K562 (cell line): ENCODE measurements around the gene OR4D9. TPM values are rescaled to one million over a fixed set of nuclear protein-coding genes. Genes with fewer than 3 reads are reported as not detected.

Source experiments
- CREBBP ChIP-seq: IDR thresholded peaks from one replicate; pipeline ENCODE4 v1.6.1; 2012; ENCODE audit warnings: low read depth, mild to moderate bottlenecking, control low read depth, inconsistent platforms, low read length
- HLTF ChIP-seq: fragments of 450-650 bp; IDR thresholded peaks from 2 replicates; pipeline ENCODE4 v1.6.1; 2016
- MAFF ChIP-seq: IDR thresholded peaks from 2 replicates; pipeline ENCODE4 v1.6.1; 2012; ENCODE audit warnings: low read length, improper control_type of control experiment
- MCM7 ChIP-seq, 2 experiments: fragments of 450-650 bp; IDR thresholded peaks; 2 replicates each; pipeline ENCODE4 v1.6.1; 2016 to 2018
- ZFP1 ChIP-seq: fragments of 450-650 bp; formaldehyde crosslinking; IDR thresholded peaks from 2 replicates; pipeline ENCODE4 v1.4.0; 2020; ENCODE audit warnings: mild to moderate bottlenecking, mixed read lengths
- ZFP36 ChIP-seq: fragments of 150-350 bp; IDR thresholded peaks from 2 replicates; pipeline ENCODE4 v1.6.1; 2018; ENCODE audit warnings: low read length, low read depth; ENCODE audit not compliant: partially characterized antibody
- polyA plus RNA-seq, 8 experiments: library from polyadenylated mRNA; depleted of rRNA in 4 of 8; stranded (reverse) in 5 of 8; unstranded in 3 of 8; fragments of >200 nt; fragmentation: Nextera tagmentation in 2 of 8; fragmentation: Illumina TruSeq in 1 of 8; extraction: Ambion mirVana in 2 of 8; extraction: Trizol in 1 of 8; gene quantifications; 2 replicates each; pipeline versions ENCODE4 v1.2.1 to v1.2.3, GENCODE V29; 2011 to 2014; ENCODE audit warnings: inconsistent platforms in 1 of 8, missing spikeins in 1 of 8
- total RNA-seq, 7 experiments: library from RNA; depleted of rRNA in 6 of 7; stranded (reverse); fragments of >200 nt in 6 of 7; fragmentation: Illumina TruSeq in 2 of 7; extraction: Trizol in 2 of 7; gene quantifications; 2 replicates each; pipeline versions ENCODE4 v1.2.1 to v1.2.3, GENCODE V29; 2011 to 2021; ENCODE audit warnings: low replicate concordance in 1 of 7
- TF ChIP-seq, protein P1 (sequence below): fragments of 450-650 bp; IDR thresholded peaks from 2 replicates; pipeline ENCODE4 v1.6.1; 2016; ENCODE audit warnings: mild to moderate bottlenecking
- TF ChIP-seq, protein P2 (sequence below): fragments of 250-450 bp; sonication (Bioruptor Pico); IDR thresholded peaks from 2 replicates; pipeline ENCODE4 v1.5.1; 2021; ENCODE audit warnings: mild to moderate bottlenecking
- TF ChIP-seq, protein P3 (sequence below): fragments of 250-450 bp; sonication (Bioruptor Pico); IDR thresholded peaks from 2 replicates; pipeline ENCODE4 v1.4.0; 2020
- TF ChIP-seq, protein P4 (sequence below), 3 experiments: IDR thresholded peaks in 2 of 3; conservative IDR thresholded peaks in 1 of 3; 2 replicates each; pipeline ENCODE4 v1.5.1; 2011 to 2012; ENCODE audit warnings: low read length in 3 of 3, mild to moderate bottlenecking in 3 of 3, control low read depth in 2 of 3, improper control_type of control experiment in 1 of 3, inconsistent platforms in 1 of 3, low read depth in 1 of 3, mixed read lengths in 1 of 3, moderate library complexity in 1 of 3; ENCODE audit not compliant: insufficient read depth in 2 of 3
- TF ChIP-seq, protein P5 (sequence below): sonication (generic); formaldehyde crosslinking; IDR thresholded peaks from 2 replicates; pipeline ENCODE4 v1.8.0; 2023; ENCODE audit warnings: missing genetic modification reagents, mild to moderate bottlenecking, borderline replicate concordance

OR4D9 gene
- total and polyA plus RNA-seq, 9 of the 15 experiments (the other 6 are each of a cell fraction or from before 2014, with no cell fraction given), result not detected

DNA sequence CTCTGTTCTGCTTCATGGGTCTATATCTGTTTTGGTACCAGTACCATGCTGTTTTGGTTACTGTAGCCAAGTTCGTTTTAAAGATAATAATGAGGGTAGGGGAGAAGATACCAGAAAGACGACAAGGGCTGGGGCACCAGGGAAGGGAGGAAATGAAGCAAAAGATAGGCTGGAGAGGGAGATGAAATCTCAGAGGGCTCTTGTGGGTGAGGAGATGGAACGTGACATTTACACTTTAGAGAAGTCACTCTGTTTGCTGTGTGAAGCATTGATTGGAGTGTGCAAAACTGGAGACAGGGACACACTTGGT lies 33.5 kb downstream of the OR4D9 start (continued):
- TF ChIP-seq, protein P1, sequence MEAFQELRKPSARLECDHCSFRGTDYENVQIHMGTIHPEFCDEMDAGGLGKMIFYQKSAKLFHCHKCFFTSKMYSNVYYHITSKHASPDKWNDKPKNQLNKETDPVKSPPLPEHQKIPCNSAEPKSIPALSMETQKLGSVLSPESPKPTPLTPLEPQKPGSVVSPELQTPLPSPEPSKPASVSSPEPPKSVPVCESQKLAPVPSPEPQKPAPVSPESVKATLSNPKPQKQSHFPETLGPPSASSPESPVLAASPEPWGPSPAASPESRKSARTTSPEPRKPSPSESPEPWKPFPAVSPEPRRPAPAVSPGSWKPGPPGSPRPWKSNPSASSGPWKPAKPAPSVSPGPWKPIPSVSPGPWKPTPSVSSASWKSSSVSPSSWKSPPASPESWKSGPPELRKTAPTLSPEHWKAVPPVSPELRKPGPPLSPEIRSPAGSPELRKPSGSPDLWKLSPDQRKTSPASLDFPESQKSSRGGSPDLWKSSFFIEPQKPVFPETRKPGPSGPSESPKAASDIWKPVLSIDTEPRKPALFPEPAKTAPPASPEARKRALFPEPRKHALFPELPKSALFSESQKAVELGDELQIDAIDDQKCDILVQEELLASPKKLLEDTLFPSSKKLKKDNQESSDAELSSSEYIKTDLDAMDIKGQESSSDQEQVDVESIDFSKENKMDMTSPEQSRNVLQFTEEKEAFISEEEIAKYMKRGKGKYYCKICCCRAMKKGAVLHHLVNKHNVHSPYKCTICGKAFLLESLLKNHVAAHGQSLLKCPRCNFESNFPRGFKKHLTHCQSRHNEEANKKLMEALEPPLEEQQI, result peak; percentile 8; the same call in 1 of the 2 replicates
- no peak for TF ChIP-seq ZFP1 (CRISPR knock-in tag)
- TF ChIP-seq, protein P2, sequence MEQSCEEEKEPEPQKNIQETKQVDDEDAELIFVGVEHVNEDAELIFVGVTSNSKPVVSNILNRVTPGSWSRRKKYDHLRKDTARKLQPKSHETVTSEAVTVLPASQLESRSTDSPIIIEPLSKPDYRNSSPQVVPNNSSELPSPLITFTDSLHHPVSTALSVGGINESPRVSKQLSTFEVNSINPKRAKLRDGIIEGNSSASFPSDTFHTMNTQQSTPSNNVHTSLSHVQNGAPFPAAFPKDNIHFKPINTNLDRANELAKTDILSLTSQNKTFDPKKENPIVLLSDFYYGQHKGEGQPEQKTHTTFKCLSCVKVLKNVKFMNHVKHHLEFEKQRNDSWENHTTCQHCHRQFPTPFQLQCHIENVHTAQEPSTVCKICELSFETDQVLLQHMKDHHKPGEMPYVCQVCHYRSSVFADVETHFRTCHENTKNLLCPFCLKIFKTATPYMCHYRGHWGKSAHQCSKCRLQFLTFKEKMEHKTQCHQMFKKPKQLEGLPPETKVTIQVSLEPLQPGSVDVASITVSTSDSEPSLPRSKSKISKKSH (CRISPR knock-in tag), result no peak
- TF ChIP-seq MCM7 (IDR thresholded peaks at IDR 0.05), result no peak
- no peak for TF ChIP-seq ZFP36
- TF ChIP-seq, protein P3, sequence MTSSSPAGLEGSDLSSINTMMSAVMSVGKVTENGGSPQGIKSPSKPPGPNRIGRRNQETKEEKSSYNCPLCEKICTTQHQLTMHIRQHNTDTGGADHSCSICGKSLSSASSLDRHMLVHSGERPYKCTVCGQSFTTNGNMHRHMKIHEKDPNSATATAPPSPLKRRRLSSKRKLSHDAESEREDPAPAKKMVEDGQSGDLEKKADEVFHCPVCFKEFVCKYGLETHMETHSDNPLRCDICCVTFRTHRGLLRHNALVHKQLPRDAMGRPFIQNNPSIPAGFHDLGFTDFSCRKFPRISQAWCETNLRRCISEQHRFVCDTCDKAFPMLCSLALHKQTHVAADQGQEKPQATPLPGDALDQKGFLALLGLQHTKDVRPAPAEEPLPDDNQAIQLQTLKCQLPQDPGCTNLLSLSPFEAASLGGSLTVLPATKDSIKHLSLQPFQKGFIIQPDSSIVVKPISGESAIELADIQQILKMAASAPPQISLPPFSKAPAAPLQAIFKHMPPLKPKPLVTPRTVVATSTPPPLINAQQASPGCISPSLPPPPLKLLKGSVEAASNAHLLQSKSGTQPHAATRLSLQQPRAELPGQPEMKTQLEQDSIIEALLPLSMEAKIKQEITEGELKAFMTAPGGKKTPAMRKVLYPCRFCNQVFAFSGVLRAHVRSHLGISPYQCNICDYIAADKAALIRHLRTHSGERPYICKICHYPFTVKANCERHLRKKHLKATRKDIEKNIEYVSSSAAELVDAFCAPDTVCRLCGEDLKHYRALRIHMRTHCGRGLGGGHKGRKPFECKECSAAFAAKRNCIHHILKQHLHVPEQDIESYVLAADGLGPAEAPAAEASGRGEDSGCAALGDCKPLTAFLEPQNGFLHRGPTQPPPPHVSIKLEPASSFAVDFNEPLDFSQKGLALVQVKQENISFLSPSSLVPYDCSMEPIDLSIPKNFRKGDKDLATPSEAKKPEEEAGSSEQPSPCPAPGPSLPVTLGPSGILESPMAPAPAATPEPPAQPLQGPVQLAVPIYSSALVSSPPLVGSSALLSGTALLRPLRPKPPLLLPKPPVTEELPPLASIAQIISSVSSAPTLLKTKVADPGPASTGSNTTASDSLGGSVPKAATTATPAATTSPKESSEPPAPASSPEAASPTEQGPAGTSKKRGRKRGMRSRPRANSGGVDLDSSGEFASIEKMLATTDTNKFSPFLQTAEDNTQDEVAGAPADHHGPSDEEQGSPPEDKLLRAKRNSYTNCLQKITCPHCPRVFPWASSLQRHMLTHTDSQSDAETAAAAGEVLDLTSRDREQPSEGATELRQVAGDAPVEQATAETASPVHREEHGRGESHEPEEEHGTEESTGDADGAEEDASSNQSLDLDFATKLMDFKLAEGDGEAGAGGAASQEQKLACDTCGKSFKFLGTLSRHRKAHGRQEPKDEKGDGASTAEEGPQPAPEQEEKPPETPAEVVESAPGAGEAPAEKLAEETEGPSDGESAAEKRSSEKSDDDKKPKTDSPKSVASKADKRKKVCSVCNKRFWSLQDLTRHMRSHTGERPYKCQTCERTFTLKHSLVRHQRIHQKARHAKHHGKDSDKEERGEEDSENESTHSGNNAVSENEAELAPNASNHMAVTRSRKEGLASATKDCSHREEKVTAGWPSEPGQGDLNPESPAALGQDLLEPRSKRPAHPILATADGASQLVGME, result no peak
- TF ChIP-seq, protein P4, sequence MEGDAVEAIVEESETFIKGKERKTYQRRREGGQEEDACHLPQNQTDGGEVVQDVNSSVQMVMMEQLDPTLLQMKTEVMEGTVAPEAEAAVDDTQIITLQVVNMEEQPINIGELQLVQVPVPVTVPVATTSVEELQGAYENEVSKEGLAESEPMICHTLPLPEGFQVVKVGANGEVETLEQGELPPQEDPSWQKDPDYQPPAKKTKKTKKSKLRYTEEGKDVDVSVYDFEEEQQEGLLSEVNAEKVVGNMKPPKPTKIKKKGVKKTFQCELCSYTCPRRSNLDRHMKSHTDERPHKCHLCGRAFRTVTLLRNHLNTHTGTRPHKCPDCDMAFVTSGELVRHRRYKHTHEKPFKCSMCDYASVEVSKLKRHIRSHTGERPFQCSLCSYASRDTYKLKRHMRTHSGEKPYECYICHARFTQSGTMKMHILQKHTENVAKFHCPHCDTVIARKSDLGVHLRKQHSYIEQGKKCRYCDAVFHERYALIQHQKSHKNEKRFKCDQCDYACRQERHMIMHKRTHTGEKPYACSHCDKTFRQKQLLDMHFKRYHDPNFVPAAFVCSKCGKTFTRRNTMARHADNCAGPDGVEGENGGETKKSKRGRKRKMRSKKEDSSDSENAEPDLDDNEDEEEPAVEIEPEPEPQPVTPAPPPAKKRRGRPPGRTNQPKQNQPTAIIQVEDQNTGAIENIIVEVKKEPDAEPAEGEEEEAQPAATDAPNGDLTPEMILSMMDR (IDR thresholded peaks at IDR 0.05 in 2 of 3, conservative IDR thresholded peaks at IDR 0.05 in 1 of 3; ENCODE audit: insufficient read depth in 2 of 3, low read depth in 1 of 3, low read length in 3 of 3), result no peak
- TF ChIP-seq HLTF, result 0 out of 2 replicates have a peak, but pooled peaks have one; percentile 79
- TF ChIP-seq CREBBP, result no peak
- TF ChIP-seq MAFF, result no peak
- TF ChIP-seq, protein P5, sequence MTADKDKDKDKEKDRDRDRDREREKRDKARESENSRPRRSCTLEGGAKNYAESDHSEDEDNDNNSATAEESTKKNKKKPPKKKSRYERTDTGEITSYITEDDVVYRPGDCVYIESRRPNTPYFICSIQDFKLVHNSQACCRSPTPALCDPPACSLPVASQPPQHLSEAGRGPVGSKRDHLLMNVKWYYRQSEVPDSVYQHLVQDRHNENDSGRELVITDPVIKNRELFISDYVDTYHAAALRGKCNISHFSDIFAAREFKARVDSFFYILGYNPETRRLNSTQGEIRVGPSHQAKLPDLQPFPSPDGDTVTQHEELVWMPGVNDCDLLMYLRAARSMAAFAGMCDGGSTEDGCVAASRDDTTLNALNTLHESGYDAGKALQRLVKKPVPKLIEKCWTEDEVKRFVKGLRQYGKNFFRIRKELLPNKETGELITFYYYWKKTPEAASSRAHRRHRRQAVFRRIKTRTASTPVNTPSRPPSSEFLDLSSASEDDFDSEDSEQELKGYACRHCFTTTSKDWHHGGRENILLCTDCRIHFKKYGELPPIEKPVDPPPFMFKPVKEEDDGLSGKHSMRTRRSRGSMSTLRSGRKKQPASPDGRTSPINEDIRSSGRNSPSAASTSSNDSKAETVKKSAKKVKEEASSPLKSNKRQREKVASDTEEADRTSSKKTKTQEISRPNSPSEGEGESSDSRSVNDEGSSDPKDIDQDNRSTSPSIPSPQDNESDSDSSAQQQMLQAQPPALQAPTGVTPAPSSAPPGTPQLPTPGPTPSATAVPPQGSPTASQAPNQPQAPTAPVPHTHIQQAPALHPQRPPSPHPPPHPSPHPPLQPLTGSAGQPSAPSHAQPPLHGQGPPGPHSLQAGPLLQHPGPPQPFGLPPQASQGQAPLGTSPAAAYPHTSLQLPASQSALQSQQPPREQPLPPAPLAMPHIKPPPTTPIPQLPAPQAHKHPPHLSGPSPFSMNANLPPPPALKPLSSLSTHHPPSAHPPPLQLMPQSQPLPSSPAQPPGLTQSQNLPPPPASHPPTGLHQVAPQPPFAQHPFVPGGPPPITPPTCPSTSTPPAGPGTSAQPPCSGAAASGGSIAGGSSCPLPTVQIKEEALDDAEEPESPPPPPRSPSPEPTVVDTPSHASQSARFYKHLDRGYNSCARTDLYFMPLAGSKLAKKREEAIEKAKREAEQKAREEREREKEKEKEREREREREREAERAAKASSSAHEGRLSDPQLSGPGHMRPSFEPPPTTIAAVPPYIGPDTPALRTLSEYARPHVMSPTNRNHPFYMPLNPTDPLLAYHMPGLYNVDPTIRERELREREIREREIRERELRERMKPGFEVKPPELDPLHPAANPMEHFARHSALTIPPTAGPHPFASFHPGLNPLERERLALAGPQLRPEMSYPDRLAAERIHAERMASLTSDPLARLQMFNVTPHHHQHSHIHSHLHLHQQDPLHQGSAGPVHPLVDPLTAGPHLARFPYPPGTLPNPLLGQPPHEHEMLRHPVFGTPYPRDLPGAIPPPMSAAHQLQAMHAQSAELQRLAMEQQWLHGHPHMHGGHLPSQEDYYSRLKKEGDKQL (CRISPR knock-in tag), result no peak
